Activated effector memory CD4-positive, alpha-beta T cell treated with anti-CD3 and anti-CD28 coated beads, Interleukin-2, amount 50 U/mL, for 16 hours (primary cell): ENCODE results near the gene SGCG.
"Not testable (repeated sequence)": the region's sequence is repeated elsewhere in the genome, so short reads cannot be mapped to it uniquely, and the experiment has no call there.

Experiments
- DNase-seq: peaks from one replicate; pipeline ENCODE4 v3.0.0-alpha.2; 2020

The SGCG gene

DNA sequence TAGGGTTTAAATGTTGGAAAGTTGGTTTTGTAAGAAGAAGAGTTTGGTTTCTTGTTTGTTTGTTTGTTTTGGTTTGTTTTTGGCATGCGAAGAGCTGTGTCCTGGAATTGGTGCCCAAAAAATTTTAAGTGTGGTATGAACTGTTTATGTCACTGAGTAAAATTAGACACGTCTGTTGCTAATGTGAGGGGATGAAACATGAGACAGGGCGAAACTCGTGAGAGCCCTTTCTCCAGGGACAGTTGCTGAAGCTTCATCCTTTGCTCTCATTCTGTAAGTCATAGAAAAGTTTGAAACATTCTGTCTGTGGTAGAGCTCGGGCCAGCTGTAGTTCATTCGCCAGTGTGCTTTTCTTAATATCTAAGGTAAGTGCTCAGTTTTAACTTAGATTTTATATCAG lies at the start of gene SGCG:
Gene SGCG (plus strand): TSS at position 269 of the 400 bp plus-strand sequence. CDS start 22,716 bp downstream, outside the sequence.
- DNase-seq, result no peak

DNA sequence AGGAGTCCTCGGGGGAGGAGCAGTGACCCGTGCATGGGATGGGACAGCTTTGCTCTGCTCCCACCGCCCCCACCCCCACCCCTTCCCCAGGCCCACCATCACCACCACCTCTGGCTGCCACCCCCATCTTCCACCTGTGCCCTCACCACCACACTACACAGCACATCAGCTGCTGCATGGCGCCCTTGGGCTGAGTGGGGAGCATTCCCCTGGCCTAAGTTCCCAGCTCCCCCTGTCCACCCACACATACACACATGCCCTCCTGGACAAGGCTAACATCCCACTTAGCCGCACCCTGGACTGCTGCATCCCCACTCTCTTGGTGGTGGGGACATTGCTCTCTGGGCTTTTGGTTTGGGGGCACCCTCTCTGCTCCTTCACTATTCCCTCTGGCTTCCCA lies 46.2 kb upstream of the SGCG start:
- no peak for DNase-seq

- DNase-seq, result no peak
These were observed 40.3 kb upstream of the SGCG start for GRCh38 chr13:23140492-23140891.

DNA sequence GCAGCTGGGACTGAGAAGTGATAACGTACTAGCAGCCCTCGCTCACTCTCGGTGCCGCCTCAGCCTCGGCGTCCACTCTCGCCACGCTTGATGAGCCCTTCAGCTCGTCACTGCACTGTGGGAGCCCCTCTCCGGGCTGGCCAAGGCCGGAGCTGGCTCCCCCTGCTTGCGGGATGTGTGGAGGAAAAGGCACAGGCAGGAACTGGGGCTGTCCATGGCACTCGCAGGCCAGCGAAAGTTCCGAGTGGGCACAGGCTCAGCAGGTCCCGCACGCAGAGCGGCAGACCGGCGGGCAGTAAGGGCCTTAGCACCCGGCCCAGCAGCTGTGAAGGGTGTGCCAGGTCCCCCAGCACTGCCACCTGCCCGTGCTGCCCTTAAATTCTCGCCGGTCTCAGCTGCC lies 38.8 kb upstream of the SGCG start:
- DNase-seq, result no peak

DNA sequence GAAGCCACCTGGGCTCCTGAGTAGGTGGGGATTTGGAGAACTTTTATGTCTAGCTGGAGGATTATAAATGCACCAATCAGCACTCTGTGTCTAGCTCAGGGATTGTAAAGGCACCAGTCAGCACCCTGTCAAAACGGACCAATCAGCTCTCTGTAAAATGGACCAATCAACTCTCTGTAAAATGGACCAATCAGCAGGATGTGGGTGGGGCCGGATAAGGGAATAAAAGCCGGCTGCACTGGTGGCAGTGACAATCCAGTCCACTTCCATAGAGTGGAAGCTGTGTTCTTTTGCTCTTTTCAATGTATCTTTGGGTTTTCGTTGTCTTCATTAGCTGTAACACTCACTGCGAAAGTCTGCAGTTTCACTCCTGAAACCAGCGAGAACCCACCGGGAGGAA lies 38.2 kb upstream of the SGCG start:
- not testable (repeated sequence) for DNase-seq

DNA sequence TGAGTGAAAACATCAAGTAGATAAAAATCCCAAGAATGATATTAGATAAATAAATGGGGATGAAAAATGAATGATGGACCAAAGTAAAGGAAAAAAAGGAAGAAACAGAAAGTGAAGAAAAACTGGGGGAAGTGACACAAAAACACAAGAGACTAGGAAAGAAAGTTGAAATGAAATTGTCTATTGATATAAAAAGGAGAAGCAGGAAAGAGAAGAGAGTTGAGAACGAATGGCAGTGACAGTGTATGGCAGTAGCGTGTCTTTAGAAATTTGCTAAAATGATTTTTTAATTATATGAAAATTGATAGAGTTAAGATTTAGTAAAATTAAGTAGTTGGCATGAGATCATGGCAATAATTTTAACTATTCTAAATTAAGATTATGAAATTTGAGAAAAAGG lies 36.3 kb upstream of the SGCG start:
- no peak for DNase-seq

DNA sequence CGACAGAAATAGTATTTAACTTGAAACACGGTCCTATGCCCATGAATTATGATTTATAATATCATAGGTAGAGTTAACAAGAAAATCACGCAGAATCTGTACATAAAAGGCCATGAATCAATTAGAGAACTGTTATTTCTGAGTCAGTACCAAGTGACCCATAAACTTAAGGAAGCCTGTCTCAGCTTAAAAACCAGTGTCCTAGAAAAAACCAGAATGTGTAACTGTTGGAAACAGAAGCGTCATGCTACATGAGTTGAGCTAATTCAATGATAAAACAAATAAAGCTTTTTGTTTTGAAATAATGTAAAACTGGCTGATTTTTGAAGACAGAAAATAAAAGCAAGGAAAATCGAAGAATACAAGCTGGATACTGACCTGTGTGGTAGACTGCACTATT lies 34.8 kb upstream of the SGCG start:
- DNase-seq, result no peak

DNA sequence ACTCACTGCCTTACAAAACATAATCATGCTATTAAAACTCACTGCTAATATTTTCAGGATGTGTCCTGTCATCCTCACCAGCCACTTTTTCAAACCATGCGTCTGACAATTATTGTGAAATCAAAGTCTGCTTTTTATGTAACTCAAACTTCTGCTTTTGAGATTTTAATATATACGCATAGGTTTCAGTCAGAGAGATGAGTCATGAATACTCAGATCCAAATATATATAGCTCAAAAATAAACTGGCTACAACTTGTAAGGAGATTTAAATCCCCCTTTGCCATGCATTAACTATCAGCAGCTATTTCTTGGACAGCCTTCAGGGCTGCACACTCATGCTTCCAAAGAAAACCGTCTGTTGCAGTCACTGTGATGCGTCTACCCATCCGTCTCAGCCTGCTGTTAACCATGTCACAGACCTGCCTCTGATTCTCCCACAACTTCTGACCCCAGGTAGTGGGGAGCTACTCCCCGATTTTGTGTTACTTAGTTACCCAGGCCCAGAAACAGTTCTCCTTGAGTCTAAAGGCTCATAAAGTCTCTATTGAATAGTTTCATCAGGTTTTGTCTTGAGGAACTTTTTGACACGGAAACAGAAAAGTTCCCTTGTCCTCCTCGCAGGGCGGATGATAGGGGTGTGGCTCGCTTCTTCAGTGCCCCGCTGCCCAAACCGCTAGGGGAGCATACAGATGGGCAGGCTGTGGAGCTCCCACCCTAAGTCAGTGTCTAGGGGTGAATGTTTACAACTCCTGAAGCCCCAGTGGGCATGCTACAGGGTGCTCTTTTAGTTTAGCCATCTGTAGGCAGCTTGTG lies 33.8 kb upstream of the SGCG start:
- no peak for DNase-seq

GRCh38 chr13:23147827-23148226 lies 33.0 kb upstream of the SGCG start:
- DNase-seq, result no peak

GRCh38 chr13:23157781-23158180 lies 23.0 kb upstream of the SGCG start:
- no peak for DNase-seq

GRCh38 chr13:23159205-23159759 lies 21.5 kb upstream of the SGCG start:
- DNase-seq, result no peak

DNA sequence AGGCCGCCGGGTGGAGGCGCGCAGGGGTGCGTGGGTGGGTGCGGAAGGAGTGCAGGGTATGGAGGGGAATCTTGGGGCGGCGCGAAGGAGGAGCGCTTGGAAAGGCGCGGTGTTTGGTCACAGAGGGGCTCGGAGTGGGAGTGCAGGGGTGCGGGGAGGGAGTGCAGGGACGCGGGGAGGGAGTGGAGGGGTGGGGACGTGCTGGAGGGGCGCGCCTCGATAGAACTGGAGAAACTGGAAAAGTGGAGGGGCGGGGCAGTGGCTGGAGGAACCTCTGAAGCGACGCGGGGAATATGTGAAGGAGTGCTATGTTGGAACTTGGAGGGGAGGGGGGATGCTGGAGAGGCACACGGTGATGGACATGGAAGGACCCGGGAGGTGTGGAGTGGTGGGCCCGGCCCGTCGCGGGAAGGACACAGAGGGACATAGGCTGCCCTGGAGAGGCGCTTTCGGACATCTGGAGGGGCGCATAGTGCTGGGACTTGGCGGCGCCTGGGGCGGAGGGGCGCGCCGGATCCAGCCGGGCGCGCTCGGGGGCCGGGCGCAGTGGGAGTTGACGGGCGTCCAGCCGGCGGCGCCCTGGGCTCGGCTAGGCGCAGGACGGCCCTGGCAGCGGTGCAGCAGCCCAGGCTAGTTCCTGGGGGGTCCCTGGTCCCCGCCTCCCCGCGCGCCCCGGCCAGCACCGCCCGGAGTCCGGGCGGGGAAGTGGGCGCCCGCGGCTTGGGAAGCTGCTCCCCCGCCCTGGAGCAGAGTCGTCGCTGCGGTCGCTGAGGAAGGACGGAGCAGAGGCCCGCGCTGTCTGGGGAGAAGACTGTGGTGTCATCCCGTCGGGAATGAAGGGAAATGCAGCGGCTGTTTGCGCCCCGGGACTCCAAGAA lies 20.8 kb upstream of the SGCG start:
- no peak for DNase-seq

DNA sequence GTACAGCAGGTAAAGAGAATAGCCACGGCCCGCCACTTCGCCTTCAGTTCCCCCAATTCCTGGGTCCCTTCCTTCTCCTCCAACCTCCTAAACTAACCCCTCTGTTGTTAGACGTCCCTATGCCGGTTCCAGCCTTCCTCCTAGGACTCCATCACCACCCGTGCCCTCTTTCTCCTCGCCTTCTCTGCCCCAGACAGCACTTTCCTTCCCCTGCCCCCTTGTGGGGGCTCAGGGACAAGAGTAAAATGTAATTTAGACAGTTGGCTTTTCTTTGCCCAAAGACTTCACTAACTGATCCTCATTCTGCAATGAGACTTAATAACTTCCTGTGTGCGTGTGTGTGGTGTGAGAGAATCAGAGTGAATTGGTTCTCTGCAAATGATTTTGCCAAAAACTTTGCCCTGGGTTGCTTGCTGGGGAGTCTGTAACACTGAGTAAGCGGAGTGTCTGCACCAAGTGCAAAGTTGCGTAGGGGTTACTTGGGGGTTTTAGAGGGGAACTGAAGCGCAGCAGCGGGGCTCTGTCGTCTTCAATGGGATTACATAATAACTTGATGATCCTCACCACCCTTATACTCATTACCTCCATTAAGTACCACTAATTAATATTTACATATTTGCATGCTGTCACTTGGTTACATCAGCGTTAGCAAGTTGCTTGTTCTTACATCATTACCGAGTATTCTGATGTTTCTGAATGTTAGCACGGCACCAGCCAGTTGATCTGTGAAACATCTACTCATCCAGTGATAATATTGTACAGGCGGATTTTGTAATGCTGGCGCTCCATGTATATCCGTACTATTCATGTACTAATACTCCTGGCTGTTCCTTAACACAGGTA lies 19.9 kb upstream of the SGCG start:
- no peak for DNase-seq

- no peak for DNase-seq
These were observed 19.3 kb upstream of the SGCG start for GRCh38 chr13:23161481-23161825.

GRCh38 chr13:23175920-23176319 lies 4.9 kb upstream of the SGCG start:
- DNase-seq, result no peak

DNA sequence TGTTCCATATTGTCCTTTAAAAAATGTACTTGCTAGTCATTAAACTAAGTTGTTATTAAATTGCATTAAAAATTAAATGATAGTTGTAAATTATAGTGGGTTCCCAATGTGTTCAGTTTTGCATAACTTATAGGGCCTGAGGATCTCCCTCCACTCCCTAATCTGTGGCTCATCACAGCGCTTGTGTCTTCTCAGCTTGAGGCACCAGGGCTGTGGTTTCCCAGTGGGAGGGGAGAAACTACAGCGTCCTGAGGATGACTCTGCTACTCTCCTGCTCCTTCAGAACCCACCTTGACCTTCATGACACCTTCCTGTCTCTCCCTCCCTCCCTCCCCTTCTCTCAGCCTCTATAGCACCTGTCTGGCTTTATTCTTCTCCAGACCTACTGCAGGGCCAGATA lies 1.4 kb downstream of the SGCG start:
- DNase-seq, result no peak

- DNase-seq, result no peak
These were observed 2.5 kb downstream of the SGCG start for GRCh38 chr13:23183292-23183691.

DNA sequence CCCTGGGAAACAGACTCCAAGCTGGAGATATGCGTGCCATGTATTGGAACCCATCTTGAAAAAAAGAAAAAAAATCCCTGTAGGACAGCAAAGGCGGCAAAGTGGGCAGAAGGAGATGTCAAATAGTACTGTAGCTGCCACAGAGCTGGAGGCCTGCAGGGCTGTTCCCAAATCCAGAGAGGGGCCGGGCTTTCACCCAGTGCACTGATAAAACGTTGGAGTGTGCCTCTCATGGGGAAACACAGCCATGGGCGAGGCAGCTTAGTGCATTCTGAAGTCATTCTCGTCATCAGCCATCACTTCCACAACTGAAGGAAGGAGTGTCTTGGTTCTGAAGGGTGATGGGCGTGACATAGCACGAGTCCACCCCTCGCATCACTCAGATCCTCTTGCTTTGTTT lies 4.8 kb downstream of the SGCG start:
- no peak for DNase-seq

DNA sequence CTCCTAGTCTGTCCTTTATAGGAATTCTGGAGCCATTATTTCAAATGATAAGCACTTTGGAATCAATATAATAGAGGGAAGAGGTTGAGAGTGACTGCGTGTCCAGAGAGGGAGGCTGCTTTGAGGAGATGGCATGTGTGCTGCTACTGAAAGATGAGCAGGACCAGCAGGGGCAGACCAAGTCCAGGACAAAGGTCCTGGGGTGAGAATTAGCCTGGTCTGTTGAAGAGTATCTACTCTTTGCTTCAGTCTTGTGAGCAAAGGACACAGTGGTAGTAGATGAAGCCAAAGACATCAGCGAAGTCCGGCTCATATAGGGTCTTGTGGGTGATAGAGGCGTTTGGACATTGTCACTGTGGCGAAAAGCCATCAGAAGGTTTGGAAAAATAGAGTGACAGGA lies 21.1 kb downstream of the SGCG start:
- DNase-seq, result no peak

DNA sequence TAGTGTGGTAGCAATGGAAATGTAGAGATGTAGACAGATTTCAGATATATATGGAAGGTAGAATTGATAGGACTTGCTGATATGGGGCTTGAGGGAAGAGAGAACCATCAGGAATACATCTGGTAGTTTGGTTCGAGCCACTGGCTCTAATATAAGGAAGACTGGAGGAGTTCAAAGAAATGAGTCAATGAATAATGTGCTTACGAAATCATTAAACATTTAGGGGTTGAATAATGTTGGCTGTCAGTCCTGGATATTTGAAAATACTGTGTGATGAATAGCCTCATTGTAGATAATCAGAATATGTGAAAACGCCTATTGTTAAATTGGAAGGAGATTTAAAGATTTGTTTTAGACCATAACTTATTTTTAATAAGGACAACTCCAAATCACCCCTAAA lies 21.6 kb downstream of the SGCG start:
- no peak for DNase-seq

DNA sequence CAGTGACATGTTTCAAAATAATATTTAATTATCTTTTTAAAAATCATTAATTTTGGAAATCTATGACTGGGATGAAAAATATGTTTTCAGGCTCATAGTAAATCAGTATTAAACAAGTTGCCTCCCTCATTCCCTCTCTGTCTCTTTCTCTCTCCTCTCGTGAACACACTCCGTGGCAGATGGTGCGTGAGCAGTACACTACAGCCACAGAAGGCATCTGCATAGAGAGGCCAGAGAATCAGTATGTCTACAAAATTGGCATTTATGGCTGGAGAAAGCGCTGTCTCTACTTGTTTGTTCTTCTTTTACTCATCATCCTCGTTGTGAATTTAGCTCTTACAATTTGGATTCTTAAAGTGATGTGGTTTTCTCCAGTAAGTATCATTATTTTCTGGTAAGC lies 22.7 kb downstream of the SGCG start:
- no peak for DNase-seq

DNA sequence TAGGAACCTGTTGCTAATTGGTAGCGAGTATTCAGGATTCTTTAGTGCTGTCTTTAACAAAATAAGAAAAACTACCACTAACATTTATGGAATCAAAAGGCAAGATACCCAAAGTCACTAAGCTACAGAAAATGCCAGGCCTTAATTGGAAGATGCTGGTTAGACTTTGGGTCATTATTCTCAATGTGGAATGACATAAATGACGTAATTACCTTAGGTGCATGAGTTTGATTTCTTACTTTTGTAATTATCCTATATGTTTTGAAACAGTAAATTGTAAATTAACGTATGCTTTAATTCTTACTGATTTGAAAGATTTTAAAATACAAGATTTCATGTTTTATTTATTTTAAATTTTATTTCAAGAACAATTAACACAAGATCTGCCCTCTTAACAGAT lies 25.0 kb downstream of the SGCG start:
- DNase-seq, result no peak

DNA sequence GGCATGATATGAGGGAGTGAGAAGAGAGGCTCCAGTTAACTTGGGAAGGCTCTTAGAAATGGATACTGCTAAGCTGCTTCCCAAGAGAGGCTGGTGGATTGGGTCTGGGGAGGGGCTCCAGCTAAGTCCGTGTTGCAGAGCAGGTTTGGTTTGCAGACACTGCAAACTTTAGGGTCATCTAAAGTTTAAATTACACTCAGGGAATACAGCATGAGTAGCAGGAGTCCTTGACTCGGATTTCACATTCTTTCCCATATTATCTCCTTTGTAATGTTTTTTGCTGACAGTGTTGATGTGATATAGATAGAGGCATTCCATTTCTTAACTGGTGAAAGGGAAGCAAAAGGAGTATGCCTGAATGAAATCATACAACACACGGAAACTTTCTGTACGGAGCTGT lies 31.9 kb downstream of the SGCG start:
- DNase-seq, result no peak
